ENCODE measurements around the gene ZNF783. TPM values are rescaled to one million over a fixed set of nuclear protein-coding genes. Genes with fewer than 3 reads are reported as not detected.

Gene ZNF783
- total RNA-seq, 6 experiments from 2014 or later: 7.8 to 8.9 (median 8.5) TPM

DNA sequence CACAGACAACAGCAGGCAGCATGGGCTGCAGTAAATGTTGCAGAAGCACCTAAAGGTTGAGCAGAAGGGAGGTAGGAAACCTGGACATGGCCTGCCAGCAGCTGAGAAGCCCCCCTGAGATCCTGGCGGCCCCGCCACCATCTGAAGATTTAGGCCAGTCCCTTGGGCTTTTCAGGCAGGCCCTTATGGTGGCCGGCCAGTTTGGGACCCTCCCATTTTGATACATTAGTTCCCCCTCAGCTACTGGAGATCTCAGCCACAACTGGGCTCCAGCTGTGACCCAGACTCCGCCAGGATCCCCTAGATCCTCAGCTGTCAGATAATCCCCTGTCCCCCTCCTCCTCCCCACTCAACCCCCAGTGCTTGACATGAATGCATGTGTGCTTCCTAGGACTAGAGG lies 34.4 kb downstream of the ZNF783 start:
- peaks cover 6% of the 10 kb centered on the region for H3K27me3 Mint-ChIP-seq (ENCODE audit: insufficient read depth)
- H3K36me3 Mint-ChIP-seq (ENCODE audit: low read depth): peaks cover 11% of the 10 kb centered on the region
- no peak overlapping the region for H3K27ac Mint-ChIP-seq
- H3K9me3 Mint-ChIP-seq: no peaks in the 10 kb centered on the region
- H3K4me1 Mint-ChIP-seq (ENCODE audit: low read depth): peaks cover 13% of the 10 kb centered on the region
- no peak for DNase-seq
- no peak overlapping the region for H3K4me3 Mint-ChIP-seq
- TF ChIP-seq, protein P1, sequence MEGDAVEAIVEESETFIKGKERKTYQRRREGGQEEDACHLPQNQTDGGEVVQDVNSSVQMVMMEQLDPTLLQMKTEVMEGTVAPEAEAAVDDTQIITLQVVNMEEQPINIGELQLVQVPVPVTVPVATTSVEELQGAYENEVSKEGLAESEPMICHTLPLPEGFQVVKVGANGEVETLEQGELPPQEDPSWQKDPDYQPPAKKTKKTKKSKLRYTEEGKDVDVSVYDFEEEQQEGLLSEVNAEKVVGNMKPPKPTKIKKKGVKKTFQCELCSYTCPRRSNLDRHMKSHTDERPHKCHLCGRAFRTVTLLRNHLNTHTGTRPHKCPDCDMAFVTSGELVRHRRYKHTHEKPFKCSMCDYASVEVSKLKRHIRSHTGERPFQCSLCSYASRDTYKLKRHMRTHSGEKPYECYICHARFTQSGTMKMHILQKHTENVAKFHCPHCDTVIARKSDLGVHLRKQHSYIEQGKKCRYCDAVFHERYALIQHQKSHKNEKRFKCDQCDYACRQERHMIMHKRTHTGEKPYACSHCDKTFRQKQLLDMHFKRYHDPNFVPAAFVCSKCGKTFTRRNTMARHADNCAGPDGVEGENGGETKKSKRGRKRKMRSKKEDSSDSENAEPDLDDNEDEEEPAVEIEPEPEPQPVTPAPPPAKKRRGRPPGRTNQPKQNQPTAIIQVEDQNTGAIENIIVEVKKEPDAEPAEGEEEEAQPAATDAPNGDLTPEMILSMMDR (IDR thresholded peaks at IDR 0.05): no peak

DNA sequence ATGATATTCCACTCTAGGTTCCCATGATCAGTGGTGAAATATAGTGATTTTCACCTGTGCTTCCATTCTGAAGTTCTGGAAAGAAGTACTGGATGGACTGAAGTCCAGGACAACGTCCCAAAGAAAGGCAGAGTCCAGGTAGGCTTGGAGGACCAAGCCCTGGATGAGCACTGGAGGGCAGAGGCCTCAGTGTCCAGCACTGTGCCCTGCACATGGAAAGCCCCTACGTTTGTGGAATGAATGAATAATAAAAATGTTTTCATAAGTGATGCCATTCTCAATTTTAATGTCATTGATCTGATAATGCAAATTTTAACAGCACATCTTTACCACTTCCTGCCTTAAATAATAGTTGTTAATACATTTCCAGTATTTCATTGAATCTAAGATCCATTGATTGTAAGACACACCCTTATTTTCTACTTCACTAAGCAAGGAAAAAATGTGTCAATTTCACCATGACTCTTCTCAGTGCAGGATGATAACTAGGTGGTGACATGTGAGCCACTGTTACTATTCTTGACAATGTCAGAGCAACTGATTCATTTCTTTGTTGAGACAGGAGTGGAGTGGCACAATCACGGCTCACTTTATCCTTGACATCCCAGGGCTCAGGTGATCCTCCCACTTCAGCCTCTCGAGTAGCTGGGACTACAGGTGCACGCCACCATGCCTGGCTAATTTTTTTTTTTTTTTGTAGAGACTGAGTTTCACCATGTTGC lies 35.2 kb downstream of the ZNF783 start:
- peaks cover 14% of the 10 kb centered on the region for H3K4me1 Mint-ChIP-seq (ENCODE audit: low read depth)
- H3K27ac Mint-ChIP-seq: no peak overlapping the region
- TF ChIP-seq, protein P1 (IDR thresholded peaks at IDR 0.05): no peak
- H3K36me3 Mint-ChIP-seq (ENCODE audit: low read depth): peaks cover 11% of the 10 kb centered on the region
- peaks cover 4% of the 10 kb centered on the region; the same call in 1 of the 2 replicates for H3K27me3 Mint-ChIP-seq (ENCODE audit: insufficient read depth)
- no peaks in the 10 kb centered on the region for H3K9me3 Mint-ChIP-seq
- no peak overlapping the region for H3K4me3 Mint-ChIP-seq
- DNase-seq: no peak

DNA sequence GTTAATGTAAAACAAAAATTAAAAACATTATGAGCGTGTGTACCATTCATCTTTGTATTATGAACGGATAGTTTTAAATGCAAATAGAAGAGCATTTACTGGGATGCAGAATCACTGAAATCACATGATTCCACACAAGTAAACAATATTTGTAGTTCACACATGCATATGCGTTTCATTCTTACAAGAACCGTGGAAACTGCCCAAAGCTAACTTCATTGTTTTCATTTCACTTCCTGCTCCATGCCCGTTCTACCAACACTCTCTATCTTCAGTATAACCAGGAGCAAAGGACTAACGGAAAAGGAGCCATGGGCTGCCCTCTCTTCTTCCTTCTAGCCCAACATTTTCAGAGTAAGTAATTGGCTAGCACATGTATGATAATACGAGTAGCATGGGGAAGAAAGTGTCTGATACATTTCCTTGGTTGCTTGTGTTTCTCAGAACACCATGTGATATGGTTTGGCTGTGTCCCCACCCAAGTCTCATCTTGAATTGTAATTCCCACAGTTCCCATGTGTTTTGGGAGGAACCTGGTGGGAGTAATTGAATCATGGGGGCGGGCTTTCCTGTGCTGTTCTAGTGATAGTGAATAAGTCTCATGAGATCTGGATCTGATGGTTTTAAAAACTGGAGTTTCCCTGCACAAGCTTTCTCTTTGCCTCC lies 38.8 kb downstream of the ZNF783 start:
- Mint-ChIP-seq H3K9me3 (no peaks in the 10 kb centered on the region), H3K4me3 (no peak overlapping the region), H3K27ac (no peak overlapping the region), H3K4me1 (ENCODE audit: low read depth) (peaks cover 14% of the 10 kb centered on the region), H3K27me3 (ENCODE audit: insufficient read depth) (peaks cover 13% of the 10 kb centered on the region), H3K36me3 (ENCODE audit: low read depth) (peaks cover 11% of the 10 kb centered on the region)
- no peak for DNase-seq
- TF ChIP-seq, protein P1 (IDR thresholded peaks at IDR 0.05): no peak

DNA sequence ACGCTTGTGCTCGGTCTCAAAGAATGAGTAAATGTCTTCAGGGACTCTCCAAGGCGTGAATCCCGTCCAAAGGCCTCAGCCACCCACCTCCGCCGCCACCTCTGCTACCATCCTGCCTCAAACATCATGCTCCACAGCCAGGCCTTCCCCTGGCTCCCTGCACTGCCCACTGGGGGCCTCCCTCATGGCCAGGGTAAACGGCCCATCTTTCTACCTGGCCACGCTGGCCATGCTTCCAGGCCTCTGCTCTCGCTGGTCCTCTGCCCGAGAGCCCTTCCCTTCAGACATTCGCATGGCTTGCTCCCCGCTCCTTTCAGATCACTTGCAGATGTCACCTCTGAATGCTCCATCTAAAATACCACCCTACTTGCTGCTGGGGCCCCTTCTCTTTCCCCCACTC lies 40.2 kb downstream of the ZNF783 start:
- peaks cover 14% of the 10 kb centered on the region for H3K4me1 Mint-ChIP-seq (ENCODE audit: low read depth)
- H3K4me3 Mint-ChIP-seq: no peak overlapping the region
- no peak overlapping the region for H3K27ac Mint-ChIP-seq
- peaks cover 13% of the 10 kb centered on the region for H3K27me3 Mint-ChIP-seq (ENCODE audit: insufficient read depth)
- H3K36me3 Mint-ChIP-seq (ENCODE audit: low read depth): peaks cover 6% of the 10 kb centered on the region
- no peaks in the 10 kb centered on the region for H3K9me3 Mint-ChIP-seq
- no peak for DNase-seq
- TF ChIP-seq, protein P1 (IDR thresholded peaks at IDR 0.05): no peak

DNA sequence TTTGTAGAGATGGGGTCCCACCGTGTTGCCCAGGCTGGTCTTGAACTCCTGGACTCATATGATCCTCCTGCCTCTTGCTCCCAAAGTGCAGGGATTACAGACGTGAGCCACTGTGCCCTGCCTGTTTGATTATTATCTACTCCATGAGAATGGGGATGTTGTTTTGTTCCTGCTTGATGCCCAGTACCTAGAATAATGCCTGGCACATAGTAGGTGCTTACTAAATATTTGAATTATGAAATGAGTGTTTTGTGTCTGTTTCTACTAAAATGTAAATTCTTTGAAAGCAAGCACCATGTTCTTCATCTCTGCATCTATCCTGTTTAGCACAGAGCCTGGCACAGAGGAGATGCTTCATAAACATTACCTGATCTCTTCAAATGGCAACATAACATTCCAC lies 40.9 kb downstream of the ZNF783 start:
- no peak overlapping the region for H3K4me3 Mint-ChIP-seq
- no peak overlapping the region for H3K27ac Mint-ChIP-seq
- DNase-seq: no peak
- TF ChIP-seq, protein P1 (IDR thresholded peaks at IDR 0.05): no peak
- H3K4me1 Mint-ChIP-seq (ENCODE audit: low read depth): peaks cover 14% of the 10 kb centered on the region
- no peaks in the 10 kb centered on the region for H3K9me3 Mint-ChIP-seq
- H3K27me3 Mint-ChIP-seq (ENCODE audit: insufficient read depth): peaks cover 13% of the 10 kb centered on the region
- H3K36me3 Mint-ChIP-seq (ENCODE audit: low read depth): peaks cover 3% of the 10 kb centered on the region; the same call in 1 of the 2 replicates
